ENCODE measurements around the gene SYT1.

- TF ChIP-seq CTCF (IDR thresholded peaks at IDR 0.05) (no peak), POLR2A (IDR thresholded peaks at IDR 0.05) (no peak)
Observed at GRCh38 chr12:79127271-79127751, 262.7 kb downstream of the SYT1 start.
